Liver (tissue), 9 donors: ENCODE measurements around the gene CARD11. TPM values are rescaled to one million over a fixed set of nuclear protein-coding genes. Genes with fewer than 3 reads are reported as not detected.

ENCODE experiments used
- DNase-seq: peaks from one replicate; pipeline ENCODE4 v3.0.0-alpha.2; 2017; ENCODE audit warnings: low spot score
- H3K27ac ChIP-seq, 2 donors: one replicate each; pipeline ENCODE4 v1.7.0; 2013; ENCODE audit warnings: inconsistent platforms in 2 of 2, low read length in 2 of 2, control low read depth in 1 of 2, low read depth in 1 of 2, mild to moderate bottlenecking in 1 of 2
- H3K27me3 ChIP-seq, 4 donors: one replicate each; pipeline versions ENCODE4 v1.6.1 to v1.7.0; 2013; ENCODE audit warnings: low read length in 3 of 4, inconsistent platforms in 1 of 4, mild to moderate bottlenecking in 1 of 4, moderate library complexity in 1 of 4; ENCODE audit not compliant: control insufficient read depth in 4 of 4, insufficient read depth in 4 of 4
- H3K36me3 ChIP-seq, 4 donors: one replicate each; pipeline versions ENCODE4 v1.6.1 to v1.7.0; 2013; ENCODE audit warnings: low read length in 3 of 4, mild to moderate bottlenecking in 3 of 4, low read depth in 1 of 4, moderate library complexity in 1 of 4; ENCODE audit not compliant: control insufficient read depth in 4 of 4, insufficient read depth in 3 of 4
- H3K4me1 ChIP-seq, 4 donors: one replicate each; pipeline versions ENCODE4 v1.6.1 to v1.7.0; 2013; ENCODE audit warnings: low read length in 3 of 4, mild to moderate bottlenecking in 3 of 4, moderate library complexity in 1 of 4; ENCODE audit not compliant: control insufficient read depth in 4 of 4, insufficient read depth in 4 of 4
- H3K4me3 ChIP-seq, 3 donors: one replicate each; pipeline versions ENCODE4 v1.6.1 to v1.7.0; 2013; ENCODE audit warnings: low read length in 3 of 3, control low read depth in 1 of 3, low read depth in 1 of 3, mild to moderate bottlenecking in 1 of 3
- H3K9ac ChIP-seq, 2 donors: one replicate each; pipeline ENCODE4 v1.7.0; 2013; ENCODE audit warnings: low read length in 2 of 2, mild to moderate bottlenecking in 2 of 2, moderate library complexity in 2 of 2, control low read depth in 1 of 2, low read depth in 1 of 2
- H3K9me3 ChIP-seq, 4 donors: one replicate each; pipeline versions ENCODE4 v1.6.1 to v1.7.0; 2013; ENCODE audit warnings: low read length in 3 of 4; ENCODE audit not compliant: control insufficient read depth in 4 of 4
- CTCF ChIP-seq: fragments of 150-350 bp; IDR thresholded peaks from 2 replicates; pipeline ENCODE4 v1.5.1; 2017; ENCODE audit warnings: improper control_type of control experiment, low read depth, low read length; ENCODE audit not compliant: missing input control
- EGR1 ChIP-seq, 2 donors: IDR thresholded peaks; 2 replicates each; pipeline ENCODE4 v1.6.1; 2016 to 2018; ENCODE audit warnings: antibody characterized with exemption in 2 of 2, low read depth in 2 of 2
- FOXA1 ChIP-seq: IDR thresholded peaks from 2 replicates; pipeline ENCODE4 v1.6.1; 2016; ENCODE audit warnings: antibody characterized with exemption
- FOXA2 ChIP-seq: IDR thresholded peaks from 2 replicates; pipeline ENCODE4 v1.6.1; 2016; ENCODE audit warnings: antibody characterized with exemption
- GABPA ChIP-seq, 2 donors: IDR thresholded peaks in 1 of 2; conservative IDR thresholded peaks in 1 of 2; 2 replicates each; pipeline ENCODE4 v1.6.1; 2016; ENCODE audit warnings: antibody characterized with exemption in 2 of 2, mild to moderate bottlenecking in 1 of 2, moderate library complexity in 1 of 2
- HNF4G ChIP-seq: IDR thresholded peaks from 2 replicates; pipeline ENCODE4 v1.6.1; 2016; ENCODE audit warnings: antibody characterized with exemption
- JUND ChIP-seq, 2 donors: IDR thresholded peaks; 2 replicates each; pipeline ENCODE4 v1.6.1; 2016; ENCODE audit warnings: antibody characterized with exemption in 2 of 2
- RAD21 ChIP-seq, 2 donors: IDR thresholded peaks; 2 replicates each; pipeline ENCODE4 v1.6.1; 2016; ENCODE audit warnings: antibody characterized with exemption in 2 of 2, mild to moderate bottlenecking in 2 of 2
- RXRA ChIP-seq, 2 donors: IDR thresholded peaks; 2 replicates each; pipeline ENCODE4 v1.6.1; 2017 to 2018; ENCODE audit warnings: antibody characterized with exemption in 2 of 2, mild to moderate bottlenecking in 1 of 2
- SP1 ChIP-seq: IDR thresholded peaks from 2 replicates; pipeline ENCODE4 v1.6.1; 2018; ENCODE audit warnings: antibody characterized with exemption, mild to moderate bottlenecking
- YY1 ChIP-seq: IDR thresholded peaks from 2 replicates; pipeline ENCODE4 v1.6.1; 2016; ENCODE audit warnings: antibody characterized with exemption, mild to moderate bottlenecking
- ZBTB33 ChIP-seq: IDR thresholded peaks from 2 replicates; pipeline ENCODE4 v1.6.1; 2016; ENCODE audit warnings: antibody characterized with exemption
- WGBS: extraction: QIAGEN DNeasy Blood & Tissue Kit; methylation state at CpG from one replicate; pipeline ENCODE4 v1.1.7; 2013; 5-methylcytosine and 5-hydroxymethylcytosine counted together
- polyA plus RNA-seq, 2 donors: library from polyadenylated mRNA; stranded (reverse) in 1 of 2; unstranded in 1 of 2; fragments of 200-250 nt in 1 of 2; fragments of >200 nt in 1 of 2; fragmentation: Nextera tagmentation in 1 of 2; extraction: Ambion mirVana in 1 of 2; gene quantifications; one replicate each; pipeline versions ENCODE4 v1.2.1 to v1.2.3, GENCODE V29; 2013 to 2015
- total RNA-seq, 2 donors: library from RNA; depleted of rRNA; stranded (reverse); fragments of >200 nt; gene quantifications; one replicate each; pipeline ENCODE4 v1.2.3, GENCODE V29; 2014
- TF ChIP-seq, protein P1 (sequence below): IDR thresholded peaks from 2 replicates; pipeline ENCODE4 v1.6.1; 2016; ENCODE audit warnings: antibody characterized with exemption, mild to moderate bottlenecking
- TF ChIP-seq, protein P2 (sequence below): IDR thresholded peaks from 2 replicates; pipeline ENCODE4 v1.6.1; 2016; ENCODE audit warnings: antibody characterized with exemption
- TF ChIP-seq, protein P3 (sequence below): IDR thresholded peaks from 2 replicates; pipeline ENCODE4 v1.6.1; 2016; ENCODE audit warnings: antibody characterized with exemption
- donor health status: healthy.
- donor health status: healthy.
- donor health status: healthy.
- donor health status: healthy.
- donor health status: healthy.

The CARD11 gene
- total and polyA plus RNA-seq, 4 donors, result 0.42 to 1.3 (median 0.83) TPM

DNA sequence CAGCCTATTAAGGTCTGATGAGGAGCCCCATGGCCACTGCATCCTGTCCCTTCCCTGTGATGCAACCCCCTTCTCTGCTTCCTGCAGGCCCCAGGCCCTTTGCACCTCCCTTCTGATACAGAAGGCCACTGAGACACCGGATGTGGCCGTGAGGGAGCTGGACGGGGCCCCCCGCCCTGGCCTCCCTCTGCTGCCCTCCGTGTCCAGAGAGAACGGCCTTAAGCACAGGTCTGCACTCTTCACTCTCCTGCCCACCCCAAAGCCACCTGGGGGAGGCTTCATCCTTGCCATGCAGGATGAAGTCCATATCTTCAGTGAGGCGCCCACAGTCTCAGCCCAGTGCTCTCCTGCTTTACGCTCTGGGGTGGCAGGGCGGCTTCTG is 112.6 kb downstream of the CARD11 start:
- DNase-seq, result no peak
- Histone ChIP-seq H3K27ac (no peak overlapping the region), H3K4me3 (no peak overlapping the region), H3K36me3 (no peaks in the 10 kb centered on the region), H3K9me3 (no peaks in the 10 kb centered on the region), H3K27me3 (no peaks in the 10 kb centered on the region), H3K9ac (no peak overlapping the region), H3K4me1 (peaks cover 0 to 9% (median 3%) of the 10 kb centered on the region in 4 donors)
- TF ChIP-seq JUND (IDR thresholded peaks at IDR 0.05), result no peak
- TF ChIP-seq, protein P1, sequence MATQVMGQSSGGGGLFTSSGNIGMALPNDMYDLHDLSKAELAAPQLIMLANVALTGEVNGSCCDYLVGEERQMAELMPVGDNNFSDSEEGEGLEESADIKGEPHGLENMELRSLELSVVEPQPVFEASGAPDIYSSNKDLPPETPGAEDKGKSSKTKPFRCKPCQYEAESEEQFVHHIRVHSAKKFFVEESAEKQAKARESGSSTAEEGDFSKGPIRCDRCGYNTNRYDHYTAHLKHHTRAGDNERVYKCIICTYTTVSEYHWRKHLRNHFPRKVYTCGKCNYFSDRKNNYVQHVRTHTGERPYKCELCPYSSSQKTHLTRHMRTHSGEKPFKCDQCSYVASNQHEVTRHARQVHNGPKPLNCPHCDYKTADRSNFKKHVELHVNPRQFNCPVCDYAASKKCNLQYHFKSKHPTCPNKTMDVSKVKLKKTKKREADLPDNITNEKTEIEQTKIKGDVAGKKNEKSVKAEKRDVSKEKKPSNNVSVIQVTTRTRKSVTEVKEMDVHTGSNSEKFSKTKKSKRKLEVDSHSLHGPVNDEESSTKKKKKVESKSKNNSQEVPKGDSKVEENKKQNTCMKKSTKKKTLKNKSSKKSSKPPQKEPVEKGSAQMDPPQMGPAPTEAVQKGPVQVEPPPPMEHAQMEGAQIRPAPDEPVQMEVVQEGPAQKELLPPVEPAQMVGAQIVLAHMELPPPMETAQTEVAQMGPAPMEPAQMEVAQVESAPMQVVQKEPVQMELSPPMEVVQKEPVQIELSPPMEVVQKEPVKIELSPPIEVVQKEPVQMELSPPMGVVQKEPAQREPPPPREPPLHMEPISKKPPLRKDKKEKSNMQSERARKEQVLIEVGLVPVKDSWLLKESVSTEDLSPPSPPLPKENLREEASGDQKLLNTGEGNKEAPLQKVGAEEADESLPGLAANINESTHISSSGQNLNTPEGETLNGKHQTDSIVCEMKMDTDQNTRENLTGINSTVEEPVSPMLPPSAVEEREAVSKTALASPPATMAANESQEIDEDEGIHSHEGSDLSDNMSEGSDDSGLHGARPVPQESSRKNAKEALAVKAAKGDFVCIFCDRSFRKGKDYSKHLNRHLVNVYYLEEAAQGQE, result no peak
- TF ChIP-seq EGR1 (IDR thresholded peaks at IDR 0.05; ENCODE audit: low read depth in 2 of 2), result no peak
- no peak for TF ChIP-seq RAD21 (IDR thresholded peaks at IDR 0.05)
- no peak for TF ChIP-seq YY1
- TF ChIP-seq HNF4G, result no peak
- TF ChIP-seq, protein P2, sequence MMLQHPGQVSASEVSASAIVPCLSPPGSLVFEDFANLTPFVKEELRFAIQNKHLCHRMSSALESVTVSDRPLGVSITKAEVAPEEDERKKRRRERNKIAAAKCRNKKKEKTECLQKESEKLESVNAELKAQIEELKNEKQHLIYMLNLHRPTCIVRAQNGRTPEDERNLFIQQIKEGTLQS, result no peak
- no peak for TF ChIP-seq GABPA (IDR thresholded peaks at IDR 0.05 in 1 of 2, conservative IDR thresholded peaks at IDR 0.05 in 1 of 2)
- 93% methylated on average over 9 of the region's 9 CpGs for WGBS

- no peak overlapping the region for H3K4me3 ChIP-seq
- H3K27ac ChIP-seq, result no peak overlapping the region
- no peak for DNase-seq
- H3K36me3 ChIP-seq, result no peaks in the 10 kb centered on the region
- peaks cover 0 to 9% (median 3%) of the 10 kb centered on the region in 4 donors for H3K4me1 ChIP-seq
- 92% methylated on average over 13 of the region's 13 CpGs for WGBS
- no peaks in the 10 kb centered on the region for H3K9me3 ChIP-seq
- TF ChIP-seq SP1 (no peak), RXRA (IDR thresholded peaks at IDR 0.05) (no peak), FOXA1 (no peak), CTCF (no peak), JUND (IDR thresholded peaks at IDR 0.05) (no peak), RAD21 (IDR thresholded peaks at IDR 0.05) (no peak), FOXA2 (no peak), ZBTB33 (no peak)
- TF ChIP-seq, protein P3, sequence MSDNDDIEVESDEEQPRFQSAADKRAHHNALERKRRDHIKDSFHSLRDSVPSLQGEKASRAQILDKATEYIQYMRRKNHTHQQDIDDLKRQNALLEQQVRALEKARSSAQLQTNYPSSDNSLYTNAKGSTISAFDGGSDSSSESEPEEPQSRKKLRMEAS, result no peak
- no peak overlapping the region for H3K9ac ChIP-seq
- H3K27me3 ChIP-seq, result no peaks in the 10 kb centered on the region
Observed at GRCh38 chr7:2930310-2931033, 113.2 kb downstream of the CARD11 start.
